GM21576 (cell line): ENCODE data around the gene SIRT2.
"Not testable (repeated sequence)": the region's sequence is repeated elsewhere in the genome, so short reads cannot be mapped to it uniquely, and the experiment has no call there.

Experiments
- ATAC-seq: cut with Tn5 transposase; IDR thresholded peaks from one replicate; pipeline ENCODE4 v1.9.1; 2021; ENCODE audit warnings: mild to moderate bottlenecking, moderate library complexity; ENCODE audit not compliant: unreplicated experiment

Gene SIRT2

GRCh38 chr19:38830039-38830733 lies 69.2 kb downstream of the SIRT2 start:
- ATAC-seq: no peak

- not testable (repeated sequence) for ATAC-seq
Observed at GRCh38 chr19:38829203-38829602, 70.2 kb downstream of the SIRT2 start.
